K562 (cell line): ENCODE data around the gene KCNJ15. TPM values are rescaled to one million over a fixed set of nuclear protein-coding genes. Genes with fewer than 3 reads are reported as not detected.
A peak's percentile ranks its signal among the peaks of the same experiment; 100 is the strongest.

Experiments
- CCAR2 ChIP-seq: fragments of 200-400 bp; formaldehyde crosslinking; IDR thresholded peaks from 2 replicates; pipeline ENCODE4 v1.6.1; 2017; ENCODE audit warnings: mild to moderate bottlenecking, low read depth, low read length
- ETV1 ChIP-seq: fragments of 450-650 bp; conservative IDR thresholded peaks from 2 replicates; pipeline ENCODE4 v1.6.1; 2016; ENCODE audit warnings: missing genetic modification characterization, control low read depth, low read depth, missing compliant biosample characterization
- JUND ChIP-seq, 2 experiments: IDR thresholded peaks; 2 replicates in 1 of 2; 3 replicates in 1 of 2; pipeline ENCODE4 v1.6.1; 2011; ENCODE audit warnings: borderline replicate concordance in 2 of 2, low read depth in 2 of 2, low read length in 2 of 2, improper control_type of control experiment in 1 of 2, missing biosample characterization in 1 of 2, missing genetic modification characterization in 1 of 2, missing genetic modification reagents in 1 of 2
- KDM2B ChIP-seq: fragments of 250-450 bp; sonication (Bioruptor Pico); IDR thresholded peaks from 2 replicates; pipeline ENCODE4 v1.8.0; 2021; ENCODE audit warnings: mild to moderate bottlenecking, moderate library complexity
- KLF13 ChIP-seq: fragments of 450-650 bp; IDR thresholded peaks from 2 replicates; pipeline ENCODE4 v1.6.1; 2016; ENCODE audit warnings: missing genetic modification characterization, low read depth, mild to moderate bottlenecking, missing compliant biosample characterization, moderate library complexity, borderline replicate concordance
- MEF2A ChIP-seq: IDR thresholded peaks from 2 replicates; pipeline ENCODE4 v1.6.1; 2011; ENCODE audit warnings: low read depth, mild to moderate bottlenecking, low read length, moderate library complexity; ENCODE audit not compliant: control insufficient read depth
- NELFE ChIP-seq: IDR thresholded peaks from 2 replicates; pipeline ENCODE4 v1.6.1; 2011; ENCODE audit warnings: mild to moderate bottlenecking; ENCODE audit not compliant: insufficient read depth, insufficient read length
- NFIC ChIP-seq: fragments of 450-650 bp; IDR thresholded peaks from 2 replicates; pipeline ENCODE4 v1.6.1; 2017; ENCODE audit warnings: mild to moderate bottlenecking, inconsistent platforms
- PTBP1 ChIP-seq: fragments of 200-400 bp; formaldehyde crosslinking; IDR thresholded peaks from 2 replicates; pipeline ENCODE4 v1.6.1; 2017; ENCODE audit warnings: low read depth, low read length
- RUNX1 ChIP-seq: sonication (generic); IDR thresholded peaks from 2 replicates; pipeline ENCODE4 v1.6.1; 2016; ENCODE audit warnings: antibody characterized with exemption, low read depth
- SMAD2 ChIP-seq: fragments of 150-350 bp; IDR thresholded peaks from 2 replicates; pipeline ENCODE4 v1.6.1; 2014; ENCODE audit warnings: low read depth, mild to moderate bottlenecking, low read length
- SNRNP70 ChIP-seq: fragments of 200-400 bp; formaldehyde crosslinking; optimal IDR thresholded peaks from 2 replicates; pipeline ENCODE3; 2017; ENCODE audit warnings: low read depth, low read length
- STAT5A ChIP-seq: IDR thresholded peaks from 2 replicates; pipeline ENCODE4 v1.6.1; 2012; ENCODE audit warnings: low read length, inconsistent platforms, borderline replicate concordance
- TCF7 ChIP-seq: sonication (generic); IDR thresholded peaks from 2 replicates; pipeline ENCODE4 v1.6.1; 2016; ENCODE audit warnings: antibody characterized with exemption, borderline replicate concordance
- TFE3 ChIP-seq: fragments of 450-650 bp; formaldehyde crosslinking; IDR thresholded peaks from 2 replicates; pipeline ENCODE4 v1.4.0; 2020; ENCODE audit warnings: mild to moderate bottlenecking, mixed read lengths
- TRIM28 ChIP-seq: fragments of 450-650 bp; IDR thresholded peaks from 2 replicates; pipeline ENCODE4 v1.6.1; 2017
- ZBTB49 ChIP-seq: sonication (generic); formaldehyde crosslinking; IDR thresholded peaks from 2 replicates; pipeline ENCODE4 v1.8.0; 2022; ENCODE audit warnings: missing genetic modification reagents, mild to moderate bottlenecking, borderline replicate concordance
- ZNF561 ChIP-seq: fragments of 450-650 bp; formaldehyde crosslinking; conservative IDR thresholded peaks from 2 replicates; pipeline ENCODE4 v1.4.0; 2020; ENCODE audit warnings: mild to moderate bottlenecking, moderate library complexity
- ZNF586 ChIP-seq: fragments of 450-650 bp; formaldehyde crosslinking; conservative IDR thresholded peaks from 2 replicates; pipeline ENCODE4 v1.4.0; 2020; ENCODE audit warnings: mild to moderate bottlenecking, moderate library complexity
- polyA plus RNA-seq, 8 experiments: library from polyadenylated mRNA; depleted of rRNA in 4 of 8; stranded (reverse) in 5 of 8; unstranded in 3 of 8; fragments of >200 nt; fragmentation: Nextera tagmentation in 2 of 8; fragmentation: Illumina TruSeq in 1 of 8; extraction: Ambion mirVana in 2 of 8; extraction: Trizol in 1 of 8; gene quantifications; 2 replicates each; pipeline versions ENCODE4 v1.2.1 to v1.2.3, GENCODE V29; 2011 to 2014; ENCODE audit warnings: inconsistent platforms in 1 of 8, missing spikeins in 1 of 8
- total RNA-seq, 7 experiments: library from RNA; depleted of rRNA in 6 of 7; stranded (reverse); fragments of >200 nt in 6 of 7; fragmentation: Illumina TruSeq in 2 of 7; extraction: Trizol in 2 of 7; gene quantifications; 2 replicates each; pipeline versions ENCODE4 v1.2.1 to v1.2.3, GENCODE V29; 2011 to 2021; ENCODE audit warnings: low replicate concordance in 1 of 7
- TF ChIP-seq, protein P1 (sequence below): fragments of 450-650 bp; IDR thresholded peaks from 2 replicates; pipeline ENCODE4 v1.6.1; 2016; ENCODE audit warnings: antibody characterized with exemption
- TF ChIP-seq, protein P2 (sequence below): fragments of 250-450 bp; sonication (Bioruptor Pico); IDR thresholded peaks from 2 replicates; pipeline ENCODE4 v1.5.0; 2021
- TF ChIP-seq, protein P3 (sequence below), 2 experiments: fragments of 450-650 bp; conservative IDR thresholded peaks; 2 replicates each; pipeline ENCODE4 v1.6.1; 2017; ENCODE audit warnings: mild to moderate bottlenecking in 2 of 2, moderate library complexity in 2 of 2

Gene KCNJ15
- total and polyA plus RNA-seq, 9 of the 15 experiments (the other 6 are each of a cell fraction or from before 2014, with no cell fraction given): 0.20 to 3.0 (median 0.72) TPM; not detected in 1

- TF ChIP-seq, protein P1, sequence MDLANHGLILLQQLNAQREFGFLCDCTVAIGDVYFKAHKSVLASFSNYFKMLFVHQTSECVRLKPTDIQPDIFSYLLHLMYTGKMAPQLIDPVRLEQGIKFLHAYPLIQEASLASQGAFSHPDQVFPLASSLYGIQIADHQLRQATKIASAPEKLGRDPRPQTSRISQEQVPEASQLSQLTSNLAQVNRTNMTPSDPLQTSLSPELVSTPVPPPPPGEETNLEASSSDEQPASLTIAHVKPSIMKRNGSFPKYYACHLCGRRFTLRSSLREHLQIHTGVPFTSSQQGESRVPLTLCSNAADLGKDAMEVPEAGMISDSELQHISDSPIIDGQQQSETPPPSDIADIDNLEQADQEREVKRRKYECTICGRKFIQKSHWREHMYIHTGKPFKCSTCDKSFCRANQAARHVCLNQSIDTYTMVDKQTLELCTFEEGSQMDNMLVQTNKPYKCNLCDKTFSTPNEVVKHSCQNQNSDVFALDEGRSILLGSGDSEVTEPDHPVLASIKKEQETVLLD: no peak
- TF ChIP-seq ZNF561 (no peak), ZBTB49 (no peak), SMAD2 (no peak), KLF13 (tag) (no peak), MEF2A (no peak), JUND (IDR thresholded peaks at IDR 0.05; ENCODE audit: borderline replicate concordance, low read depth, low read length) (peak; percentile 86), JUND (tag; IDR thresholded peaks at IDR 0.05; ENCODE audit: borderline replicate concordance, low read depth, low read length) (peak; percentile 52; the same call in 1 of the 3 replicates), PTBP1 (no peak), SNRNP70 (no peak), NELFE (no peak), KDM2B (no peak), STAT5A (peak; percentile 58; the same call in 1 of the 2 replicates), TRIM28 (no peak), CCAR2 (no peak), RUNX1 (no peak), TCF7 (no peak), TFE3 (CRISPR knock-in tag) (no peak), NFIC (peak; percentile 48), ZNF586 (CRISPR knock-in tag) (no peak), ETV1 (no peak)
- TF ChIP-seq, protein P2, sequence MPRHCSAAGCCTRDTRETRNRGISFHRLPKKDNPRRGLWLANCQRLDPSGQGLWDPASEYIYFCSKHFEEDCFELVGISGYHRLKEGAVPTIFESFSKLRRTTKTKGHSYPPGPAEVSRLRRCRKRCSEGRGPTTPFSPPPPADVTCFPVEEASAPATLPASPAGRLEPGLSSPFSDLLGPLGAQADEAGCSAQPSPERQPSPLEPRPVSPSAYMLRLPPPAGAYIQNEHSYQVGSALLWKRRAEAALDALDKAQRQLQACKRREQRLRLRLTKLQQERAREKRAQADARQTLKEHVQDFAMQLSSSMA (CRISPR knock-in tag): no peak
- TF ChIP-seq, protein P3, sequence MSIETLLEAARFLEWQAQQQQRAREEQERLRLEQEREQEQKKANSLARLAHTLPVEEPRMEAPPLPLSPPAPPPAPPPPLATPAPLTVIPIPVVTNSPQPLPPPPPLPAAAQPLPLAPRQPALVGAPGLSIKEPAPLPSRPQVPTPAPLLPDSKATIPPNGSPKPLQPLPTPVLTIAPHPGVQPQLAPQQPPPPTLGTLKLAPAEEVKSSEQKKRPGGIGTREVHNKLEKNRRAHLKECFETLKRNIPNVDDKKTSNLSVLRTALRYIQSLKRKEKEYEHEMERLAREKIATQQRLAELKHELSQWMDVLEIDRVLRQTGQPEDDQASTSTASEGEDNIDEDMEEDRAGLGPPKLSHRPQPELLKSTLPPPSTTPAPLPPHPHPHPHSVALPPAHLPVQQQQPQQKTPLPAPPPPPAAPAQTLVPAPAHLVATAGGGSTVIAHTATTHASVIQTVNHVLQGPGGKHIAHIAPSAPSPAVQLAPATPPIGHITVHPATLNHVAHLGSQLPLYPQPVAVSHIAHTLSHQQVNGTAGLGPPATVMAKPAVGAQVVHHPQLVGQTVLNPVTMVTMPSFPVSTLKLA (conservative IDR thresholded peaks at IDR 0.05): peak in 1 of 2 experiments; percentile 30; a peak in 1 of 4 replicates
Observed at GRCh38 chr21:38220270-38220737, 36.5 kb upstream of the KCNJ15 start (continued).
